IPS-NIHi11 (cell line): ENCODE results near the gene HOXC13.

Source experiments
- DNase-seq: peaks from one replicate; pipeline ENCODE4 v3.0.0; 2012; ENCODE audit warnings: mixed read lengths, low spot score

The HOXC13 gene

GRCh38 chr12:53955036-53955775 is 16.6 kb downstream of the HOXC13 start:
- DNase-seq, result no peak

DNA sequence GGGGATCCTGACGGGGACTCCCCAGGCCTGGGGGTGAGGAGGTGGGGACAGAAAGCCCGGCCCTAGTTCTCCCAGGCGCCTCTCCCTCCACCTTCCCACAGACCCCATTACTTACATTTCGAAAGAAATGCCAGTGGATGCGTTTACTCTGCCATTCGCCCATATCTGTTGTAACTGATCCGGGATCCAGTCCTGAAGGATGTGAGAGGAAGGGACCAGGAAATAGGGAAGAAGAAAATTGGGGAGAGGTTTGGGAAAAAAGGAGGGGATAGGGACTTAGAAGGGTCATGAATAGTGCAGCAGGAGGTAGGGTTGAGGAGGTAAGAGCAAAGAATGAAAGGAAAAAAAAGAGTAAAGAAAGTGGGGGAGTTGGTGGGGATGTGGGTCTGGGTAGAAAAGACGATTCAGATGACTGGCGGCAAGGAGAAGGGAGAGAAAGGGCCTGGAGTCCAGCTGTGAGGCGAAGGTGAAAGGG is 17.2 kb downstream of the HOXC13 start:
- DNase-seq, result no peak

- DNase-seq, result no peak
These were observed 17.7 kb downstream of the HOXC13 start for GRCh38 chr12:53956251-53956887.

GRCh38 chr12:53956914-53957536 is 18.4 kb downstream of the HOXC13 start:
- no peak for DNase-seq

GRCh38 chr12:53958128-53958527 is 19.5 kb downstream of the HOXC13 start:
- no peak for DNase-seq

DNA sequence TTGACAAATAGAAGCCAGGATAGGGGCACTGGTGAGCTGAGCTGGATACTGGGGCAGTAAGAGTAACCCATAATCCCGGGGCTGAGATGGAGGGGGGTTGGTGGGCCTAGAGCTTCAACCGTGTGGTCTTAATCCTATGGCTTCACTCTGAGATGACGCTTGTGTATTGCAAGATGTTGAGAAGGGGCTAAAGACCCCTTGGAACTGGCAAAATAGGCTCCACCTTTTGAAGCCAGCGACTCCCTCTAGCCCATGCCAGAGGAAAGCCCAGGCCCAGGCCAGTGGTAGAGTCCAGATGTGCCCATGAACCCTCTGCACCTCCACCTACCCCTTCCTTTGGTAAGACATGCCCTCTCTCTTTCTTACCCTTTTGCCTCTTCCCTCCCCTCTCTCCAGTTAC is 20.7 kb downstream of the HOXC13 start:
- no peak for DNase-seq

- no peak for DNase-seq
These were observed 21.8 kb downstream of the HOXC13 start for GRCh38 chr12:53960187-53961024.

DNA sequence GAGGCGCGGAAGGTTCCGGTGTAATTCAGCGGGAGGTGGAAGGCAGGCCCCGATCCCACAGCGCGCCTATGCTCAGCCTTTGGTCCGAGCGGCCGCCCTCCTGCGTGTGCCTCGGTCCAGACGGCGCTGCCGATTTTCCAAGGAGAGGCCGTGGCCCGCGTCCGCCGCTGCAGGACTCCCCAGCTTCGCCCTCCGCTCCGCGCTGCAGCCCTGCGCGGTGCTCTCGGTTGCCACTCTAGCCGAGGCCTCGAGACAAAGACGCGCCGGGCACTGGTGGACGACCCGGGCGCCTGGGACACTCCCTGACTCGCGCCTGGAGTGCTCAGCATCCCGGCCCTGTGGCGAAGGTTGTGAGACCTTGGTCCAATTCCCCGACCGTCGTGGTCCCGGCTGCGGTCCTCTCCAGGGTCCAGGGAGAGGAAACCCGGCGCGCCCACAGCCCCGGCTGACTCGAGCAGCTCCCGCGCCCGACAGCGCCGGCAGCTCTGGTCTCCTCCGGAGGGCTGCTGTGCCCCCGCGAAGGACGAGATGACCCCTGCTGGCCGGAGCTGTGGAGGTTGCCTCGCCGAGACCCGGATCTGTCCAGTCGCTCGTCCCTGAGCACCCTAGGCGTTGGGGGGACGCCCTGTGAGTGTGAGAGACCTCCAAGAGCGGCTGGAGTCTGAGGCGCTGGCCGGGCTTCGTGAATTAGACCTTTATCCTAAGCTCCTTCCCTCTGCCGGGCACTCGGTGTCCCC is 22.6 kb downstream of the HOXC13 start:
- peak; percentile 51 for DNase-seq

DNA sequence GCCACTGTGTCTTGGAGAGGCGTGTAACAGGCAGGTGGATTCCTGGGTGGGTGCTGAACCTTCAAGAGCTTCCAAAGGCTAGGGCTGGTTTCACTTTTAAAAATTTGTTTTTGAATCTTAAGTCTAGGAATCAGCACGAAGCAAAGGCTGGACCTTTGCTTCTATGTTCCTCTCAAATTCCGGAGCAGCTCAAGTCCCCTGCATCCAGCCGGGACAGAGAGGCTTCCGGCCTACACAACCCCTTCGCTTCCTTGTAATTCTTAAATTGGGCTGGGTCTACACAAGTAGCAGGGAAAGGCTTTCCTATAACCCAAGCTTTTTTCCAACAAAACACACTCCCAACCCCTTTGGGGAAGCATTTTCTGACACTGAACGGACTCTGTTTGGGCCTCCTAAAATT is 24.4 kb downstream of the HOXC13 start:
- DNase-seq, result no peak

DNA sequence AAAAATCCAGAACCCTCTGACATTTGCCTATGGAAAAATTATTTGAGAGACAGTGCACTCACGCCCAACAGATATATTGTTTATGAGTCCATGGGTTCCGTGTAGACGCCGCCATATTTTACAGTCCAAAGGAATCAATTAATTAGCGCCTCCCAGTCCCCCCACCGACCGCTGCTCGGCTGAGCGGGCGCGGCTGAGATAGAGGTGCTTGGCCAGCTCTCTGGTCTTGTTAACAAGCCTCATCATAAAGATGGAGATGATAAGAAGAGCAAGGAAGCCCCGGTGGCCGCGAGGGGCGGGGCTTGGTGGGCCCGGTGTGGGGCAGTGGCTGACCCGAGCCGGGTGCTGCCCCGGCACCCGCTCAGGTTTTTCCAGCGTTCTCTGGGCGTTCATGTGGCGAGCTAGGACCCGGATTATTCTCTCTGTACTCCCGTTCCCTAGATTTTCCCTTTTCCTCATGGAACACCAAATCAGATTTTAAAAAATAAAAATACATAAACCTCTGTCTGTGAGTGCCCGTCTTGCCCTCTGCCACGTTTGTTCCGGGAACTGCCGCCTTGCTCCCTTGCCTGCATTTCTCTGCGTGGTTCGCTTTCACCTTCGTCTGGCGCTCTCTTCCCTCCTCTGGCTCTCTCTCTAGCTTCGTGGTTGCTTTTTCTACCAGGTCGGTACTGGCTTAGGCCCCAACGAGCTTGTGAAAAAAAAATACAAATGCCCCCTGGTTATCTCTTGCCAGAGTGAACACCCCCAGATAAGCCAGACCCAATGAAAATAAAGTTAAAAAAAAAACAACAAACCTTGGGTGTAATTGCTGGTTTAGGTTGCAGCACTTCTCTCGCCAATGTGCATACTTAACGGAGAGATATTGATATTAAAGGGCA is 25.0 kb downstream of the HOXC13 start:
- DNase-seq, result no peak

GRCh38 chr12:53964315-53964713 is 25.7 kb downstream of the HOXC13 start:
- DNase-seq, result no peak

DNA sequence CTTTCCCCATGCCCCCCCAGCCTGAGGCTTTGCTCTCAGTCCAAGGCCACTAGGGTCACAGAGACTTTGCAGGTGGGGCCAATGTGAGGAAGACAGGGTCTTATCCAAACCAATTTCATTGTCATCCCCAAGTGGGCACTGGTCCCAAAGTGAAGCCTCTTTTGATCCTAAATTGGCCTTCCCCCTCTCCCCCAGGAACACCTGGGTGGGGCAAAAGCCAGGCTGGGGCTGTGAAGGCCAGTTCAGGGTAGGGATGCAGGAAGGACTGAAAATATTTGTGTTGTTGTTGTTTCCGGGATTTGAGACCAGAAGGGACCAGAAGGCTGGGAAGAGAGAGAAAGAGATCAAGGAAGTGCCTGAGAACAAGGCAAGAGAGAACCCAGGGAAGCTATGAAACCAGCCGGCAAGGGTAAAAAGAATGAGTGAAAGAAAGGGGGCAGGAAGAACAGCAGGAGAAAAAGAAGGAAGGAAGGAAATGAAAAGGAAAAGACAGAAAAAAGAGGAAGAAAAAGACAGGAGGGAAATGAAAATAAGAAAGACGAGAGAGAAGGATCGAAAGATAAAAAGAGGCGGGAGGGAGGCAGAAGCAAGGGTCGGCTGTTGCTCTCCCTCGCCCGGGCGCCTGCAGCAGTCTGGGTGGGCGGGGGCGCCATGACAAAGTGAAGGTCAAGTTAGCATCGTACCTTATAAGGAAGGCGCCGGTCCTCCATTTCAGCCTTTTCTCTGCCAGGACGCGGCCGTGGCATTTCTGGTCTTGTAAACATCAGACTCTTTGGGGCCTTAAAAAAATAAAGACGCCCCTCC is 26.9 kb downstream of the HOXC13 start:
- no peak for DNase-seq

- no peak for DNase-seq
These were observed 27.4 kb downstream of the HOXC13 start for GRCh38 chr12:53966085-53966384.

DNA sequence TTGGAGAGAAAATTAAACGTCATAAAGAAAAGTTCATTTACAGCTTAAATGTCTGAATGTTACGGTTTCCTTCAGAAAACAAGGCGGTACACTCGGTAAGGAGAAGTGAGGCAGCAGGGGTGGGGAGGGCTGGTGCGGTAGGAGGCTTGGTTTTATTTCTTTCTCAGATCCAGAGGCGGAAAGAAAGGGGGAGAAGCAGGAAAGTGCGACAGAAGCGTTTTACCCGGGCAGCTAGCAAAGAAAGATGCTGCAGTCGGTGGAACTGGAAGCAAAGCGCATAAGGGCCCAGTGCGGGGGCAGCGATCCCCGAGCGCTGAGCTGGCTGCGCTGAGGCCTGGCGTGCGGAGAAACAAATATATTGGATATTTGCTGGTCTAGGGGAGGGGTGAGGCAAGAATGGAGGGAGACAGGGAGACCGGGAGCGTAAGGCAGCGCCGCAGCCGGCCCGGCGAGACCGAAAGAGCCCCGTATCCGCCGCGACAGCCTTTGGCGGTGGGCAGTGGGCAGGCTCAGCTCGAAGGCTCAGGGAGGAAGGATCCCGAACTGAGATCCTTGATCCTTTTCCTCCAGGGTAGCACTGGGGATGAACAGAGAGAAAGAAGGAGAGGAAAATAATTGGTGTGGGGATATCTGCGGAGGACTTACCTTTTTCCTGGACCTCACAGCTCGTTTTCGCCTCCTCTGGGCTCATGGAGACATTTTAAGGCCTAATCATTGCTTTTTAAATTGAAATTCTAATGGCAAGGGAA is 27.9 kb downstream of the HOXC13 start:
- no peak for DNase-seq

- no peak for DNase-seq
These were observed 28.8 kb downstream of the HOXC13 start for GRCh38 chr12:53967421-53967925.

- DNase-seq, result no peak
These were observed 29.8 kb downstream of the HOXC13 start for GRCh38 chr12:53968214-53969127.

- no peak for DNase-seq
These were observed 31.1 kb downstream of the HOXC13 start for GRCh38 chr12:53969588-53970259.
